Measurements from ENCODE around the gene MITF.

- TF ChIP-seq CTCF (IDR thresholded peaks at IDR 0.05; ENCODE audit: low read depth, low read length, missing input control) (no peak), JUND (IDR thresholded peaks at IDR 0.05) (no peak), EGR1 (IDR thresholded peaks at IDR 0.05; ENCODE audit: low read depth in 2 of 2) (no peak), REST (IDR thresholded peaks at IDR 0.05) (no peak), YY1 (IDR thresholded peaks at IDR 0.05) (no peak), SP1 (IDR thresholded peaks at IDR 0.05) (no peak), RAD21 (IDR thresholded peaks at IDR 0.05) (no peak), TAF1 (conservative IDR thresholded peaks at IDR 0.05) (no peak), ATF3 (IDR thresholded peaks at IDR 0.05) (no peak), NR2F2 (IDR thresholded peaks at IDR 0.05) (no peak), ZBTB33 (IDR thresholded peaks at IDR 0.05) (no peak), GABPA (IDR thresholded peaks at IDR 0.05 in 1 of 2, conservative IDR thresholded peaks at IDR 0.05 in 1 of 2) (no peak), MAX (IDR thresholded peaks at IDR 0.05) (no peak)
These were observed 255.7 kb downstream of the MITF start for GRCh38 chr3:69994919-69995318.
